Measurements from ENCODE around the gene ARNT2.

- TF ChIP-seq, protein P1, sequence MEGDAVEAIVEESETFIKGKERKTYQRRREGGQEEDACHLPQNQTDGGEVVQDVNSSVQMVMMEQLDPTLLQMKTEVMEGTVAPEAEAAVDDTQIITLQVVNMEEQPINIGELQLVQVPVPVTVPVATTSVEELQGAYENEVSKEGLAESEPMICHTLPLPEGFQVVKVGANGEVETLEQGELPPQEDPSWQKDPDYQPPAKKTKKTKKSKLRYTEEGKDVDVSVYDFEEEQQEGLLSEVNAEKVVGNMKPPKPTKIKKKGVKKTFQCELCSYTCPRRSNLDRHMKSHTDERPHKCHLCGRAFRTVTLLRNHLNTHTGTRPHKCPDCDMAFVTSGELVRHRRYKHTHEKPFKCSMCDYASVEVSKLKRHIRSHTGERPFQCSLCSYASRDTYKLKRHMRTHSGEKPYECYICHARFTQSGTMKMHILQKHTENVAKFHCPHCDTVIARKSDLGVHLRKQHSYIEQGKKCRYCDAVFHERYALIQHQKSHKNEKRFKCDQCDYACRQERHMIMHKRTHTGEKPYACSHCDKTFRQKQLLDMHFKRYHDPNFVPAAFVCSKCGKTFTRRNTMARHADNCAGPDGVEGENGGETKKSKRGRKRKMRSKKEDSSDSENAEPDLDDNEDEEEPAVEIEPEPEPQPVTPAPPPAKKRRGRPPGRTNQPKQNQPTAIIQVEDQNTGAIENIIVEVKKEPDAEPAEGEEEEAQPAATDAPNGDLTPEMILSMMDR (IDR thresholded peaks at IDR 0.05) = no peak
- TF ChIP-seq POLR2A (IDR thresholded peaks at IDR 0.05) = no peak
Measured at GRCh38 chr15:80404057-80404760, at the start of gene ARNT2.
